ENCODE measurements around the gene HERC3.

Gene HERC3

GRCh38 chr4:88660446-88661294, 68.4 kb downstream of the HERC3 start:
- peak; percentile 43 to 44 for DNase-seq (ENCODE audit: low read depth in 2 of 2)

GRCh38 chr4:88661739-88662138, 69.5 kb downstream of the HERC3 start:
- peak; percentile 46 to 60 for DNase-seq (ENCODE audit: low read depth in 2 of 2)

- no peak for DNase-seq (ENCODE audit: low read depth in 2 of 2)
These were observed 80.7 kb downstream of the HERC3 start for GRCh38 chr4:88672987-88673386.

GRCh38 chr4:88673886-88674285, 81.6 kb downstream of the HERC3 start:
- no peak for DNase-seq (ENCODE audit: low read depth in 2 of 2)

GRCh38 chr4:88674565-88674964, 82.3 kb downstream of the HERC3 start:
- DNase-seq (ENCODE audit: low read depth in 2 of 2) = no peak

- no peak for DNase-seq (ENCODE audit: low read depth in 2 of 2)
These were observed 82.7 kb downstream of the HERC3 start for GRCh38 chr4:88674979-88675378.

GRCh38 chr4:88675543-88675942, 83.3 kb downstream of the HERC3 start:
- no peak for DNase-seq (ENCODE audit: low read depth in 2 of 2)

- no peak for DNase-seq (ENCODE audit: low read depth in 2 of 2)
These were observed 88.9 kb downstream of the HERC3 start for GRCh38 chr4:88681209-88681608.

- DNase-seq (ENCODE audit: low read depth in 2 of 2) = no peak
These were observed 98.1 kb downstream of the HERC3 start for GRCh38 chr4:88690355-88690754.

- DNase-seq (ENCODE audit: low read depth in 2 of 2) = no peak
These were observed 101.5 kb downstream of the HERC3 start for GRCh38 chr4:88693792-88694191.

- DNase-seq (ENCODE audit: low read depth in 2 of 2) = no peak
These were observed 104.3 kb downstream of the HERC3 start for GRCh38 chr4:88696630-88697029.

- DNase-seq (ENCODE audit: low read depth in 2 of 2) = no peak
These were observed 104.9 kb downstream of the HERC3 start for GRCh38 chr4:88697141-88697540.

GRCh38 chr4:88697588-88698329, 105.5 kb downstream of the HERC3 start, which contains the start of gene NAP1L5:
NAP1L5 (minus strand) TSS chr4:88697829; CDS start chr4:88697754, 75 bp downstream.
- no peak for DNase-seq (ENCODE audit: low read depth in 2 of 2)

- DNase-seq (ENCODE audit: low read depth in 2 of 2) = no peak
These were observed 106.2 kb downstream of the HERC3 start for GRCh38 chr4:88698519-88698918.

GRCh38 chr4:88702782-88703181, 110.5 kb downstream of the HERC3 start:
- DNase-seq (ENCODE audit: low read depth in 2 of 2) = no peak

GRCh38 chr4:88705223-88705622, 112.9 kb downstream of the HERC3 start:
- no peak for DNase-seq (ENCODE audit: low read depth in 2 of 2)

- no peak for DNase-seq (ENCODE audit: low read depth in 2 of 2)
These were observed 113.7 kb downstream of the HERC3 start for GRCh38 chr4:88705805-88706492.

GRCh38 chr4:88706574-88706973, 114.3 kb downstream of the HERC3 start:
- peak in 1 of 2 experiments; percentile 23 for DNase-seq (ENCODE audit: low read depth in 2 of 2)

GRCh38 chr4:88709989-88710388, 117.7 kb downstream of the HERC3 start:
- no peak for DNase-seq (ENCODE audit: low read depth in 2 of 2)

GRCh38 chr4:88713782-88714181, 121.5 kb downstream of the HERC3 start:
- no peak for DNase-seq (ENCODE audit: low read depth in 2 of 2)

- DNase-seq (ENCODE audit: low read depth in 2 of 2) = no peak
These were observed 125.8 kb downstream of the HERC3 start for GRCh38 chr4:88718098-88718497.

- DNase-seq (ENCODE audit: low read depth in 2 of 2) = no peak
These were observed 127.1 kb downstream of the HERC3 start for GRCh38 chr4:88719381-88719780.
